Measurements from ENCODE around the gene DNLZ. TPM values are rescaled to one million over a fixed set of nuclear protein-coding genes. Genes with fewer than 3 reads are reported as not detected.

The DNLZ gene
- total and polyA plus RNA-seq, 2 donors (not counting 1 experiment from before 2014, with no cell fraction given) = 23.0 to 42.0 TPM

GRCh38 chr9:136395345-136396218 is 32.0 kb upstream of the DNLZ start:
- Histone ChIP-seq H2AFZ (ENCODE audit: insufficient read depth, low read depth, low read length, poor library complexity, severe bottlenecking) (no peak overlapping the region), H4K20me1 (ENCODE audit: control insufficient read depth, insufficient read depth, low read length, poor library complexity, severe bottlenecking) (peaks cover 25% of the 10 kb centered on the region), H3K4me1 (ENCODE audit: control insufficient read depth in 2 of 2, insufficient read depth in 2 of 2, low read length in 2 of 2) (peaks cover 14 to 15% of the 10 kb centered on the region in 2 donors), H3K27ac (ENCODE audit: low read length in 2 of 2) (no peak overlapping the region), H3K36me3 (replicated peaks in 1 of 2; ENCODE audit: control extremely low read depth in 1 of 2, control insufficient read depth in 1 of 2, extremely low read depth in 1 of 2, insufficient read depth in 2 of 2, low read length in 1 of 2) (peaks cover 3 to 63% of the 10 kb centered on the region in 2 experiments), H3K9me3 (ENCODE audit: control extremely low read depth in 1 of 3, control insufficient read depth in 2 of 3, insufficient read depth in 1 of 3, low read length in 2 of 3) (no peaks in the 10 kb centered on the region), H3K27me3 (replicated peaks in 1 of 4; ENCODE audit: control extremely low read depth in 1 of 4, control insufficient read depth in 3 of 4, insufficient read depth in 4 of 4, low read length in 3 of 4) (no peaks in the 10 kb centered on the region), H3K9ac (ENCODE audit: low read length) (no peak overlapping the region), H3K4me3 (ENCODE audit: control extremely low read depth in 1 of 5, extremely low read depth in 1 of 5, insufficient read depth in 1 of 5, low read depth in 2 of 5, low read length in 4 of 5) (no peak overlapping the region), H3K79me2 (ENCODE audit: control insufficient read depth, insufficient read depth, low read length) (peaks cover 38% of the 10 kb centered on the region), H3K4me2 (replicated peaks; ENCODE audit: low read depth, low read length, poor library complexity, severe bottlenecking) (no peak overlapping the region)
- intact Hi-C loops (cut with micrococcal nuclease) = no loop called here
- no peak for DNase-seq
- Mint-ChIP-seq H3K27me3 (no peaks in the 10 kb centered on the region), H3K27ac (no peak overlapping the region), H3K4me1 (peaks cover 14% of the 10 kb centered on the region), H3K9me3 (ENCODE audit: insufficient read depth) (no peaks in the 10 kb centered on the region), H3K4me3 (no peak overlapping the region)
- no peak for TF ChIP-seq EZH2 (IDR thresholded peaks at IDR 0.05; ENCODE audit: borderline replicate concordance, insufficient read depth, low read depth, low read length, poor library complexity, severe bottlenecking)
- TF ChIP-seq CTCF (IDR thresholded peaks at IDR 0.05) = no peak
- ATAC-seq (ENCODE audit: low read depth) = no peak
- ChIA-PET CTCF (interaction anchor here (1.3 kb wide), 1 partner anchor 32 kb away, joined by 6 read pairs; the partner anchor contains the start of gene DNLZ), POLR2A (no interaction called here)
- 97% methylated on average over 25 of the region's 26 CpGs for WGBS (ENCODE audit: insufficient coverage)

DNA sequence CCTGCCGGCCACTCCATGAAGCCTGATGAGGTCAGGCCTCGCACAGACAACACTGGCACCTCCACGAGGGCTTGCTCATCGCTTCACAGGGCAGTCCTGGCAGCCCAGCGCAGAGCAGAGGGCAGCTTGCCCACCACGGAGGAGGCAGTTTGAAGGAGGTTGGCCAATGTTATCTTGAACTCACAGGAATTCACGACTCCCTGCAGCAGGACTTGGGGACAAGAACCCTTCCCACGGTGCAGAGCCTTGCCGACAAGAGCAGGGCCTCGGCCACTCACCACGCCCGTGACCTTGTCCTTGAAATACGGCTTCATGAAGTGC is 31.4 kb upstream of the DNLZ start:
- Histone ChIP-seq H3K9me3 (ENCODE audit: control extremely low read depth in 1 of 3, control insufficient read depth in 2 of 3, insufficient read depth in 1 of 3, low read length in 2 of 3) (no peaks in the 10 kb centered on the region), H3K79me2 (ENCODE audit: control insufficient read depth, insufficient read depth, low read length) (peaks cover 34% of the 10 kb centered on the region), H3K27me3 (replicated peaks in 1 of 4; ENCODE audit: control extremely low read depth in 1 of 4, control insufficient read depth in 3 of 4, insufficient read depth in 4 of 4, low read length in 3 of 4) (no peaks in the 10 kb centered on the region), H3K27ac (ENCODE audit: low read length in 2 of 2) (no peak overlapping the region), H2AFZ (ENCODE audit: insufficient read depth, low read depth, low read length, poor library complexity, severe bottlenecking) (no peak overlapping the region), H3K4me1 (ENCODE audit: control insufficient read depth in 2 of 2, insufficient read depth in 2 of 2, low read length in 2 of 2) (peaks cover 10 to 11% of the 10 kb centered on the region in 2 donors), H3K36me3 (replicated peaks in 1 of 2; ENCODE audit: control extremely low read depth in 1 of 2, control insufficient read depth in 1 of 2, extremely low read depth in 1 of 2, insufficient read depth in 2 of 2, low read length in 1 of 2) (peaks cover 3 to 63% of the 10 kb centered on the region in 2 experiments), H4K20me1 (ENCODE audit: control insufficient read depth, insufficient read depth, low read length, poor library complexity, severe bottlenecking) (peaks cover 25% of the 10 kb centered on the region), H3K9ac (ENCODE audit: low read length) (no peak overlapping the region), H3K4me2 (replicated peaks; ENCODE audit: low read depth, low read length, poor library complexity, severe bottlenecking) (no peak overlapping the region), H3K4me3 (ENCODE audit: control extremely low read depth in 1 of 5, extremely low read depth in 1 of 5, insufficient read depth in 1 of 5, low read depth in 2 of 5, low read length in 4 of 5) (no peak overlapping the region)
- WGBS (ENCODE audit: insufficient coverage) = 98% methylated on average over 13 of the region's 13 CpGs
- Mint-ChIP-seq H3K27ac (no peak overlapping the region), H3K4me3 (no peak overlapping the region), H3K27me3 (no peaks in the 10 kb centered on the region), H3K4me1 (peaks cover 11% of the 10 kb centered on the region), H3K9me3 (ENCODE audit: insufficient read depth) (no peaks in the 10 kb centered on the region)
- intact Hi-C loops (cut with micrococcal nuclease) = no loop called here
- no peak for ATAC-seq (ENCODE audit: low read depth)
- no peak for DNase-seq
- TF ChIP-seq CTCF (IDR thresholded peaks at IDR 0.05) (no peak), EZH2 (IDR thresholded peaks at IDR 0.05; ENCODE audit: borderline replicate concordance, insufficient read depth, low read depth, low read length, poor library complexity, severe bottlenecking) (no peak)
- ChIA-PET CTCF (no interaction called here), POLR2A (no interaction called here)
